Measurements from ENCODE around the gene DIS3L2.

- TF ChIP-seq CTCF (conservative IDR thresholded peaks at IDR 0.05; ENCODE audit: low read length), result no peak
- TF ChIP-seq EZH2phosphoT487 (IDR thresholded peaks at IDR 0.05; ENCODE audit: borderline replicate concordance, low read depth, low read length), result no peak
Observed at GRCh38 chr2:232276733-232277313, 315.3 kb downstream of the DIS3L2 start.

Measured in OCI-LY7 (cell line).